ENCODE data around the gene NELFE. TPM values are rescaled to one million over a fixed set of nuclear protein-coding genes. Genes with fewer than 3 reads are reported as not detected.

Gene NELFE
- total and polyA plus RNA-seq, 2 of the 13 experiments (the other 11 are each of a cell fraction or from before 2014, with no cell fraction given): 51.3 to 69.8 TPM

DNA sequence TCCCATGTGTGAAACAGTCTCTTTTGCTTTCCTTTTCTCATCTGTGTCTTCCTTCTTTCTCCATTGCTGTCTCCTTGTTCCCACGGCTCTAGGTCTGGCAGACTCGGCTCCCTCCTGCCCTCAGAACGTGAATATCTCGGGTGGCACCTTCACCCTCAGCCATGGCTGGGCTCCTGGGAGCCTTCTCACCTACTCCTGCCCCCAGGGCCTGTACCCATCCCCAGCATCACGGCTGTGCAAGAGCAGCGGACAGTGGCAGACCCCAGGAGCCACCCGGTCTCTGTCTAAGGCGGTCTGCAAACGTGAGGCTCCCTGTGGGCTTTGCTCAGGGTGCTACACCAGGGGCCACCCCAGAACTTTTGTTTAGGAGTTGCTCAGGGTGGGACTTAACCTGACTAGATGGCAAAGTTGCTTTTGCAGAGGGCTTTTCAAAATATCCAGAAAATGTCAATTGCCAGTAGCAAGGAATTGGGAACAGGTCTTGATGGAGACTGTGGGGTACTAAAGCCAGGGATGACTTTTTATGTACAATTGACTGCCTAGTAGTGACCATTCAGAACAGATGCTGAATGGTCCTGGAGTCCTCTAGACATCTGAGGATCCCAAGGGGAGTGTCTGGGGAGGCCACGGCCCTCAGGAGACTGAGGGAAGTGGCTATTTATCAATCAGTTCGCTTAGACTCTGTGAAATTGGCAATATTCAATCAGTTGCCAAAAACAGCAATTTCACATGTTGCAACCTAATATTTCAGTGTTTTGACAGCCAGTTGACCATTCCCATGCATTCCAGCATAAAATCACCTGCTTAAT is 30.7 kb downstream of the NELFE start (continued):
- TF ChIP-seq, protein P1, sequence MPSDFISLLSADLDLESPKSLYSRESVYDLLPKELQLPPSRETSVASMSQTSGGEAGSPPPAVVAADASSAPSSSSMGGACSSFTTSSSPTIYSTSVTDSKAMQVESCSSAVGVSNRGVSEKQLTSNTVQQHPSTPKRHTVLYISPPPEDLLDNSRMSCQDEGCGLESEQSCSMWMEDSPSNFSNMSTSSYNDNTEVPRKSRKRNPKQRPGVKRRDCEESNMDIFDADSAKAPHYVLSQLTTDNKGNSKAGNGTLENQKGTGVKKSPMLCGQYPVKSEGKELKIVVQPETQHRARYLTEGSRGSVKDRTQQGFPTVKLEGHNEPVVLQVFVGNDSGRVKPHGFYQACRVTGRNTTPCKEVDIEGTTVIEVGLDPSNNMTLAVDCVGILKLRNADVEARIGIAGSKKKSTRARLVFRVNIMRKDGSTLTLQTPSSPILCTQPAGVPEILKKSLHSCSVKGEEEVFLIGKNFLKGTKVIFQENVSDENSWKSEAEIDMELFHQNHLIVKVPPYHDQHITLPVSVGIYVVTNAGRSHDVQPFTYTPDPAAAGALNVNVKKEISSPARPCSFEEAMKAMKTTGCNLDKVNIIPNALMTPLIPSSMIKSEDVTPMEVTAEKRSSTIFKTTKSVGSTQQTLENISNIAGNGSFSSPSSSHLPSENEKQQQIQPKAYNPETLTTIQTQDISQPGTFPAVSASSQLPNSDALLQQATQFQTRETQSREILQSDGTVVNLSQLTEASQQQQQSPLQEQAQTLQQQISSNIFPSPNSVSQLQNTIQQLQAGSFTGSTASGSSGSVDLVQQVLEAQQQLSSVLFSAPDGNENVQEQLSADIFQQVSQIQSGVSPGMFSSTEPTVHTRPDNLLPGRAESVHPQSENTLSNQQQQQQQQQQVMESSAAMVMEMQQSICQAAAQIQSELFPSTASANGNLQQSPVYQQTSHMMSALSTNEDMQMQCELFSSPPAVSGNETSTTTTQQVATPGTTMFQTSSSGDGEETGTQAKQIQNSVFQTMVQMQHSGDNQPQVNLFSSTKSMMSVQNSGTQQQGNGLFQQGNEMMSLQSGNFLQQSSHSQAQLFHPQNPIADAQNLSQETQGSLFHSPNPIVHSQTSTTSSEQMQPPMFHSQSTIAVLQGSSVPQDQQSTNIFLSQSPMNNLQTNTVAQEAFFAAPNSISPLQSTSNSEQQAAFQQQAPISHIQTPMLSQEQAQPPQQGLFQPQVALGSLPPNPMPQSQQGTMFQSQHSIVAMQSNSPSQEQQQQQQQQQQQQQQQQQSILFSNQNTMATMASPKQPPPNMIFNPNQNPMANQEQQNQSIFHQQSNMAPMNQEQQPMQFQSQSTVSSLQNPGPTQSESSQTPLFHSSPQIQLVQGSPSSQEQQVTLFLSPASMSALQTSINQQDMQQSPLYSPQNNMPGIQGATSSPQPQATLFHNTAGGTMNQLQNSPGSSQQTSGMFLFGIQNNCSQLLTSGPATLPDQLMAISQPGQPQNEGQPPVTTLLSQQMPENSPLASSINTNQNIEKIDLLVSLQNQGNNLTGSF (CRISPR knock-in tag; IDR thresholded peaks at IDR 0.05): 0 out of 2 replicates have a peak, but pooled peaks have one; percentile 32
- TF ChIP-seq FOXJ3 (CRISPR knock-in tag; IDR thresholded peaks at IDR 0.05; ENCODE audit: borderline replicate concordance) (no peak), RXRB (CRISPR knock-in tag; IDR thresholded peaks at IDR 0.05; ENCODE audit: borderline replicate concordance) (no peak), ZSCAN30 (CRISPR knock-in tag; IDR thresholded peaks at IDR 0.05) (no peak), MATR3 (CRISPR knock-in tag; IDR thresholded peaks at IDR 0.05) (no peak), ZNF207 (IDR thresholded peaks at IDR 0.05; ENCODE audit: borderline replicate concordance) (no peak), POGZ (CRISPR knock-in tag; IDR thresholded peaks at IDR 0.05) (no peak), MAFG (CRISPR knock-in tag; IDR thresholded peaks at IDR 0.05) (no peak), SP1 (IDR thresholded peaks at IDR 0.05) (no peak), SP1 (CRISPR knock-in tag; IDR thresholded peaks at IDR 0.05) (no peak), NFYC (CRISPR knock-in tag; IDR thresholded peaks at IDR 0.05) (no peak), SP2 (CRISPR knock-in tag; IDR thresholded peaks at IDR 0.05) (no peak), SPEN (CRISPR knock-in tag; IDR thresholded peaks at IDR 0.05; ENCODE audit: low read depth) (no peak), MAZ (IDR thresholded peaks at IDR 0.05; ENCODE audit: borderline replicate concordance, low read depth, low read length) (no peak), MAZ (CRISPR knock-in tag; IDR thresholded peaks at IDR 0.05; ENCODE audit: low read depth) (no peak)
- TF ChIP-seq, protein P2, sequence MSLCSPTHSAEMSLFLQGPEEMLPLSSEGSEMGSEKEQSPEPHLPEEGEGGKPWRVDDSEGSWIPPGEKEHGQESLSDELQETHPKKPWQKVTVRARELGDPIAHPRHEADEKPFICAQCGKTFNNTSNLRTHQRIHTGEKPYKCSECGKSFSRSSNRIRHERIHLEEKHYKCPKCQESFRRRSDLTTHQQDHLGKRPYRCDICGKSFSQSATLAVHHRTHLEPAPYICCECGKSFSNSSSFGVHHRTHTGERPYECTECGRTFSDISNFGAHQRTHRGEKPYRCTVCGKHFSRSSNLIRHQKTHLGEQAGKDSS (CRISPR knock-in tag; IDR thresholded peaks at IDR 0.05; ENCODE audit: borderline replicate concordance, low read depth): 0 out of 2 replicates have a peak, but pooled peaks have one; percentile 31
- TF ChIP-seq, protein P3, sequence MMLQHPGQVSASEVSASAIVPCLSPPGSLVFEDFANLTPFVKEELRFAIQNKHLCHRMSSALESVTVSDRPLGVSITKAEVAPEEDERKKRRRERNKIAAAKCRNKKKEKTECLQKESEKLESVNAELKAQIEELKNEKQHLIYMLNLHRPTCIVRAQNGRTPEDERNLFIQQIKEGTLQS (CRISPR knock-in tag; IDR thresholded peaks at IDR 0.05): no peak
- TF ChIP-seq, protein P4, sequence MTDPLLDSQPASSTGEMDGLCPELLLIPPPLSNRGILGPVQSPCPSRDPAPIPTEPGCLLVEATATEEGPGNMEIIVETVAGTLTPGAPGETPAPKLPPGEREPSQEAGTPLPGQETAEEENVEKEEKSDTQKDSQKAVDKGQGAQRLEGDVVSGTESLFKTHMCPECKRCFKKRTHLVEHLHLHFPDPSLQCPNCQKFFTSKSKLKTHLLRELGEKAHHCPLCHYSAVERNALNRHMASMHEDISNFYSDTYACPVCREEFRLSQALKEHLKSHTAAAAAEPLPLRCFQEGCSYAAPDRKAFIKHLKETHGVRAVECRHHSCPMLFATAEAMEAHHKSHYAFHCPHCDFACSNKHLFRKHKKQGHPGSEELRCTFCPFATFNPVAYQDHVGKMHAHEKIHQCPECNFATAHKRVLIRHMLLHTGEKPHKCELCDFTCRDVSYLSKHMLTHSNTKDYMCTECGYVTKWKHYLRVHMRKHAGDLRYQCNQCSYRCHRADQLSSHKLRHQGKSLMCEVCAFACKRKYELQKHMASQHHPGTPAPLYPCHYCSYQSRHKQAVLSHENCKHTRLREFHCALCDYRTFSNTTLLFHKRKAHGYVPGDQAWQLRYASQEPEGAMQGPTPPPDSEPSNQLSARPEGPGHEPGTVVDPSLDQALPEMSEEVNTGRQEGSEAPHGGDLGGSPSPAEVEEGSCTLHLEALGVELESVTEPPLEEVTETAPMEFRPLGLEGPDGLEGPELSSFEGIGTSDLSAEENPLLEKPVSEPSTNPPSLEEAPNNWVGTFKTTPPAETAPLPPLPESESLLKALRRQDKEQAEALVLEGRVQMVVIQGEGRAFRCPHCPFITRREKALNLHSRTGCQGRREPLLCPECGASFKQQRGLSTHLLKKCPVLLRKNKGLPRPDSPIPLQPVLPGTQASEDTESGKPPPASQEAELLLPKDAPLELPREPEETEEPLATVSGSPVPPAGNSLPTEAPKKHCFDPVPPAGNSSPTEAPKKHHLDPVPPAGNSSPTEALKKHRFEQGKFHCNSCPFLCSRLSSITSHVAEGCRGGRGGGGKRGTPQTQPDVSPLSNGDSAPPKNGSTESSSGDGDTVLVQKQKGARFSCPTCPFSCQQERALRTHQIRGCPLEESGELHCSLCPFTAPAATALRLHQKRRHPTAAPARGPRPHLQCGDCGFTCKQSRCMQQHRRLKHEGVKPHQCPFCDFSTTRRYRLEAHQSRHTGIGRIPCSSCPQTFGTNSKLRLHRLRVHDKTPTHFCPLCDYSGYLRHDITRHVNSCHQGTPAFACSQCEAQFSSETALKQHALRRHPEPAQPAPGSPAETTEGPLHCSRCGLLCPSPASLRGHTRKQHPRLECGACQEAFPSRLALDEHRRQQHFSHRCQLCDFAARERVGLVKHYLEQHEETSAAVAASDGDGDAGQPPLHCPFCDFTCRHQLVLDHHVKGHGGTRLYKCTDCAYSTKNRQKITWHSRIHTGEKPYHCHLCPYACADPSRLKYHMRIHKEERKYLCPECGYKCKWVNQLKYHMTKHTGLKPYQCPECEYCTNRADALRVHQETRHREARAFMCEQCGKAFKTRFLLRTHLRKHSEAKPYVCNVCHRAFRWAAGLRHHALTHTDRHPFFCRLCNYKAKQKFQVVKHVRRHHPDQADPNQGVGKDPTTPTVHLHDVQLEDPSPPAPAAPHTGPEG (CRISPR knock-in tag; IDR thresholded peaks at IDR 0.05): peak; percentile 66; the same call in 1 of the 2 replicates
